Stimulated activated CD4-positive, alpha-beta T cell treated with anti-CD3 and anti-CD28 coated beads, TNF-alpha, amount 100 ng/mL, for 24 hours (primary cell): ENCODE measurements around the gene ZNF722.
"Not testable (repeated sequence)": the region's sequence is repeated elsewhere in the genome, so short reads cannot be mapped to it uniquely, and the experiment has no call there.

Source experiments
- DNase-seq, 3 experiments: peaks; one replicate each; pipeline ENCODE4 v3.0.0-alpha.2; 2020; ENCODE audit warnings: low read depth in 3 of 3

ZNF722 gene

DNA sequence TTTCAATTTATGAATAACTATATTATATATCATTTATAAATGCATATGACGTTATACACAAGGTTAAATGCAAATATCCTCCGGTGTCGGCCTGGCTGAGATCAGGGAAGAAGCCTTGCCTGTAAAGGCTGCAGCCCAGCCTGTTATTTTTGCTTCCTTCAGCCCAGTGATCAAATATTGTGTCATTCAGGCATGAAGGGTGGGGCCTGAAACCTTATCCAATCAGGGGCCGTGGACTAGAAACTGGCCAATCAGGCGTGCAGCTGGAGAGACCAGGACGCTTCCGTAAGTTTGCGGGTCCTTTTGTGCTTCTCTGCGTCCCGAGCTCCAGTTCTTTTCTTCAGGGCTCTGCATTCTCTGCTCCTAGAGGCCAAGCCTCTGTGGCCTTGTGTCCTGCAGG is at the start of gene ZNF722:
ZNF722 (plus strand) TSS at position 301 of the 400 bp plus-strand sequence. CDS start 113 bp downstream, outside the sequence.
- no peak for DNase-seq

DNA sequence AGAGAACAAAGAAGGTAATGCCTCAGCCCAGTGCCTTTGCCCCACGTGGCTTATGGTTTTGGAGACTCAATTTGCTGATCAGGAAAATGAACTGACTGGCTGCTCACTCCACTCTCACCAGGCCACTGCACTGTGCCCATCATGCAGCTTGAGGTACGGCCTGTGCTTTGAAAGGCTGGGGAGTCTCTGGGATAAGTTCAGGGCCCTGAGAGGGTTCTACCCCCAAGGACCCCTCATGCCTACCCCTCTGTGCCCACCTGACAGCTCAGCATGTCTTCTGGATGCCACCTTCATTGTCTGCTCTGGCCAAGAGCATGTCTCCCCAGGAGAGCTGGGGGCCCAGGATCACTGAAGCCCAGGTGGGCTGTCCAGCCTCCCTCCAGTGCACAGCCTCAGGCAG is 45.5 kb upstream of the ZNF722 start:
- no peak for DNase-seq

DNA sequence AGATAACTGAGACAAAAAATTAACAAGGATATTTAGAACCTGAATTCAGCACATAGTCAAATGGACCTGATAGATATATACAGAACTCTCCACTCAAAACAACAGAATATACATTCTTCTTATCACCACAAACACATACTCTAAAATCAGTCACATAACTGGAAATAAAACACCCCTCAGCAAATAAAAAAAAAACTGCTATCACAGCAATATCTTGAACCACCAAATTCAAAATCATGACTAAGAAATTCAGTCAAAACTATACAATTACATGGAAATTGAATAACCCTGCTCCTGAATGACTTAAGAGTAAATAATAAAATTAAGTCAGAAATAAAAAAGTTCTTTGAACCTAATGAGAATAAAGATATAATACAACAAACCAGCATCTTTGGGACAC is 30.0 kb upstream of the ZNF722 start:
- DNase-seq, result no peak

DNA sequence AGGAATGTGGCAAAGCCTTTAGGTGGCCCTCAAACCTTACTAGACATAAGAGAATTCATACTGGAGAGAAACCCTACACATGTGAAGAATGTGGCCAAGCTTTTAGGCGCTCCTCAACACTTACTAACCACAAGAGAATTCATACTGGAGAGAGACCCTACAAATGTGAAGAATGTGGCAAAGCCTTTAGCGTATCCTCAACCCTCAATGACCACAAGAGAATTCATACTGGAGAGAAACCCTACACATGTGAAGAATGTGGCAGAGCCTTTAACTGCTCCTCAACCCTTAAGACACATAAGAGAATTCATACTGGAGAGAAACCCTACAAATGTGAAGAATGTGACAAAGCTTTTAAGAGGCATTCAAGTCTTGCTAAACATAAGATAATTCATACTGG is 16.8 kb downstream of the ZNF722 start:
- DNase-seq, result not testable (repeated sequence)

DNA sequence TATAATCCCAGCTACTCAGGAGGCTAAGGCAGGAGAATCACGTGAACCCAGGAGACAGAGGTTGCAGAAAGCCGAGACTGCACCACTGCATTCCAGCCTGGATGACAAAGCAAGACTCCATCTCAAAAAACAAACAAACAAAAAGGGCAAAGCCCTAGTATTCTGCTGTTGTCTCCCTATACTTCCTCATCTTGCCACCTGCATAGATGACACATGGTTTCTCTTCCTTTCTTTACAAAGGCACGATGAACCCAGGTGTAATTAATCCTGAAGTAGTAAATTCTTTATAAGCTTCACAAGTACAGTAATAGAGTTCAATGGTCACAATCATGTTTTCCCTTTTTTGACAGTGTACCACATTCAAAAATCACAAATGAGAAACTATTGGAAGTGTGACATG is 36.7 kb downstream of the ZNF722 start:
- no peak for DNase-seq

DNA sequence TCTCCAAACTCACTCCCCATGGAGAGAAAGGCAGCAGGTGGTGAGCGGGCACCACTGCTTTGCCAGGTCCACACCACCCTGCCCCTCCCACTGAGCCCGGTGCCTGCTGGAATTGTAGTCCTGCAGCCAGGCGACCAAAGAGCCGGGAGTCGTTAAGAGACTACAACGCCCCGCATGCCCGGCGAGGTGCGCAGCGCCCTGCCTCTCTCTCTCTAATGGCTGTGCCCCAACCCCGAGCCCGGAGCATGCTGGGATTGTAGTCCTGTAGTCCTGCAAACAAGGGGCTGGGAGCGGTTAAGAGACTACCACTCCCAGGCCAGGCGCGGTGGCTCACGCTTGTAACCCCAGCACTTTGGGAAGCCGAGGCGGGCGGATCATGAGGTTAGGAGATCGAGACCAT is 38.4 kb downstream of the ZNF722 start:
- no peak for DNase-seq

DNA sequence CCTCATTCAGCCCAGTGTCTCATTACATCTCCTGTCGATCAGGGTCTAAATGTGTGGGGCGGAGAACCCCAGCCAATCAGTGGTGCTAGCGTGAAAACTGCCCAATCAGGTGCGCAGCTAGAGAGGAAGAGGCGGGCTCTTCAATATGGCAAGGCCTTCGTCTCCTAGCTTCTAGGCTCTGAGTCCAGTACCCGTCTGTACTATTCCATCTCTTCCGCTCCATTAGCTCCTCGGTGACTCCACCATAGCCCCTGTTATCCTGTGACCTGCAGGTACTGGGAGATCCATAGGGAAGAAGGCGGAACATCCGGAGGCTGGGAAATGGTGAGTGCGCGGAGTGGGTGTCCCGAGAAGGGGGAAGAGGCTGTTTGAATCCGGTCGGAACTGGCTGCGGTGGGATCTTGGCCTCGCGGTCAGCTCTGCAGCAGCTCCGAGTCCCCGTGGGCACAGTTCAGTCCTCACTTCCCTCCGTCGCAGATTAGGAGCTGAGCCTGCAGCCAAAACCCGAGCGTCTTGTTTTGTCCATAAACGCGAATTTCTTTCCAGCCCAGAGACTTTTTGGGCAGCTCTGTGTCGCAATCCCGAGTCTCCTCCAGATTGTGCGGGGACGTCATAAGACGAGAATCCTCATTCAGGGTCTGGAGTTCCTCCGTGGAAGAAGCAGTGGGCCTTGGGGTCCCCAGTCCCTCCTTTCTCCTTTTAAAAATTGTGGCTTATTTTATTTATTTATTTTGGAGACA is 46.8 kb downstream of the ZNF722 start, which contains the start of gene ZNF727:
ZNF727 (plus strand) TSS at position 134 of the 740 bp plus-strand sequence; CDS start at position 322, 188 bp downstream.
- DNase-seq, result peak in 1 of 3 experiments; percentile 35

DNA sequence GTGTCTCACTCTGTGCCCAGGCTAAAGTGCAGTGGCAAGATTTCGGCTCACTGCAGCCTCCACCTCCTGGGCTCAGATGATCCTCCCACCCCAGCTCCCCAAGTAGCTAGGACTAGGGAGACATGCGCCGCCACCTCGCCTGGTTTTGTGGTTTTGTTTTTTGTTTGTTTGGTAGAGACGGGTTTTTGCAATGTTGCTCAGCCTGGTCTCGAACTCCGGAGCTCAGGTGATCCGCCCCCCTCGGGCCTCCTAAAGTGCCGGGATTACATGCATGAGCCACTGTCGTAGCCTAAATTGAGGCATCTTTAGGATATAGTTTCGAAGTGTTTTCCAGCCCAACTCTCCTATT is 47.4 kb downstream of the ZNF722 start:
- DNase-seq, result no peak
